Raji (cell line): ENCODE data around the gene SCRT2.

Source experiments
- POLR2A ChIP-seq: IDR thresholded peaks from 2 replicates; pipeline ENCODE4 v1.6.1; 2011; ENCODE audit warnings: low read depth, low read length, control low read depth; ENCODE audit not compliant: insufficient read depth

The SCRT2 gene

GRCh38 chr20:675453-676314, at the start of gene SCRT2:
SCRT2 (minus strand) TSS chr20:675802; CDS start chr20:675601, 201 bp downstream.
- TF ChIP-seq POLR2A = no peak

- TF ChIP-seq POLR2A = no peak
These were observed 48.2 kb upstream of the SCRT2 start for GRCh38 chr20:723756-724155.

DNA sequence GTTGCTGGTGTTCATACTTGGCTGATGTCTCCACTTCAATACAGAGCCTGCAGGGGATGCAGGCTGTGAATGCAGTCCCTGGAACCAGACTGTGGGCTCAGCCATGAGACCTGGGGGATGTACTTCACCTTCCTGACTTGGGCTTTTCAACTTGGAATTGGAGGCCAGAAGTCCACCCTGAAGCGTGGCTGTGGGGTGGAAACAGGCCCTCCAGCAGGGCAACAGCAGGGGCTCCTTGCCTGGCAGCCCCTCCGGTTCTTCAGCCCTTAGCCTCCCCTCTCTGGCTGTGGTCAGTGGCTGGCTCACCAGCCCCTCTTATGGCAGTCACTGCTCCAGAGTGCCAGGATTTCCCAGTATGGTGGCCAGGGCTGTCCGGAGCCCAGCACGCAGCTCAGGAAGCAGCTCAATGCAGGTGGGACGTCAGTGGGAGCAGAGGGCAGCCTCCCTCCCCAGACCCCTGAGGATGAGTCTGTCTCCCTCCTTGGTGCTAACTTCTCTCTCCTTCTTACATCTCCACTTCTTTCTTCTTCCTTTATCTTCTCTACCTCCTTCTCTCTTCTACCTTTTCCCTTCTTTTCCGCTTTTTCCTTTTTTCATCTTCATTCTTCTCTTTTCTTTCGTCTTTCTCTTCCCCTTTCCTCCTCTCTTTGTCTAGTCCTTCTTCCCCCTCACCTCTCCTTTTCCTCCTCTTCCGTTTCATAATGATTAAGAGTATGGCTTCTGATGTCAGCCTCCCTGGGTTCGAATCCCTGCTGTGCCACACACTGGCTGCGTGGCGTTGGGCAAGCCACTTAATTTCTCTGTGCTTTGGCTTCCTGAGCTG, 47.4 kb upstream of the SCRT2 start:
- no peak for TF ChIP-seq POLR2A

DNA sequence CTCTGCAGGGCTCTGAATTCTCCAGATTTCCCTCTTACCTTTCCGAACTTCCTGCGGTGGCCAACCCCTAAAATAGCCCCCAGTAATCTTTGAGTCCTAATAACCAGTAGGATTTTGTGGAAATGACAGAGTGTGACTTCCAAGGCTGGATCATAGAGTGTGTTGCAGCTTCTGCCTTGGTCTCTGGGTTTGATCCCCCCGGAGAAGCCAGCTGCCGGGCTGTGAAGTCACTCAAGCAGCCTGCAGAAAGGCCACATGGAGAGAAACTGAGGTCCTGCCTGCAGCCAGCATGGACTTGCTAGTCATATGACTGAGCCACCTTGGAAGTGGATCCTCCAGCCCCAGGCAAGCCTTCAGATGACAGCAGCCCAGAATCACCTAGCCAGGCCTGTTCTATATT, 46.3 kb upstream of the SCRT2 start:
- TF ChIP-seq POLR2A = no peak

DNA sequence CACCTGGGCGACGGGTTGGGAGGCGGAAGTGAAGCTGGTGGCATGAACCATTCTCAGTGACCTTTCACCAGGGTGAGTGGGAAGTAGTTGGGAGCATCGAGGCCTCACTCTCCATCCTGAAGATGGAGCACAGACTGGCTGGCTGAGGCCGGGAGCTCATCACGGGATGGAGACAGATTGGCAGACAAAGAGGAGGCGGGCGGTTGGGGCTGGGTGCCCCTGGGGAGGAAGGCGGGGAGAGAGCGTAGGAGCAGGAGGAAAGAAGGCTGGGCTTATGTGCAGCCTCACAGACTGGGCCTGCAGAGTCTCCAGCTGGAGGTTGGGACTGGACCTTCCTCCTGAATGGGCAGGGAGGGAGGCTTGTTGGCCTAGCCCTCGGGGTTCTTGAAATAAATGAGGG, 44.2 kb upstream of the SCRT2 start:
- TF ChIP-seq POLR2A = no peak

- TF ChIP-seq POLR2A = no peak
These were observed 43.5 kb upstream of the SCRT2 start for GRCh38 chr20:719068-719467.

DNA sequence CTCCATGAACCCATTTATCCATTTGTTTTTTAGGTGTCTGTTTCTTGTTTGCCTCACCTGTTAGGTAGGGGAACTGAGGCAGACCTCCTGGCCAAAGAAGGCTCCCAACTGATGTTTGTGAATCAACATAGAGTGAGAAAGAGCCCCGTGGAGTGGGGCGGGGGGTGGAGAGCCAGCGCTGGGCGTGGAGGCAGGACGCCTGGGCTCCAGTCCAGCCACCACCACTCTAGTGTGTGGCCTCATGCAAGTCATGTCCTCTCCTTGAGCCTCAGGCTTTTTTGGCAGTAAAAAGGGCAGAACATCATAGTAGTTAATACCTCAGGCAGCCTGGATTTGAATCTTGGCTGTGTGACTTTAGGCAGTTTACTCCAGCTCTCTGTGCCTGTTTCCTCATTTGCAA, 42.2 kb upstream of the SCRT2 start:
- no peak for TF ChIP-seq POLR2A

DNA sequence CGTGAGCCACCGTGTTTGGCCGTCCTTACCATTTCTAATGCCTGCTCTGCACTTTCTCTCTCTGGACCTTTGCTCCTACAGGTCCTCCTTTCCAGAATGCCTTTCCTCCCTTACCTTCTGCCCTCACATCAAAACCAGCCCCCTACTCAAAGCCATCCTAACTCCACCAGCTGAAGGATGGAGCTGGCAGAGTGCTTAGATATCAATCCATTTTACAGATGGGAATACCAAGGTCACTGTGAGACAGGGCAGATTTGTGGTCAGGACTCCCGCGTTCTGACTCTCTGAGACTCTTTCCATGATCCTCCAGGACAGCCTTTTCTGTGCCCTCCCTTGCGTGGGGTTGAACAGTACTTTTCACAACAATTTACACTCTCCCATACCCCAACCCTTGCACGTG, 41.7 kb upstream of the SCRT2 start:
- no peak for TF ChIP-seq POLR2A

DNA sequence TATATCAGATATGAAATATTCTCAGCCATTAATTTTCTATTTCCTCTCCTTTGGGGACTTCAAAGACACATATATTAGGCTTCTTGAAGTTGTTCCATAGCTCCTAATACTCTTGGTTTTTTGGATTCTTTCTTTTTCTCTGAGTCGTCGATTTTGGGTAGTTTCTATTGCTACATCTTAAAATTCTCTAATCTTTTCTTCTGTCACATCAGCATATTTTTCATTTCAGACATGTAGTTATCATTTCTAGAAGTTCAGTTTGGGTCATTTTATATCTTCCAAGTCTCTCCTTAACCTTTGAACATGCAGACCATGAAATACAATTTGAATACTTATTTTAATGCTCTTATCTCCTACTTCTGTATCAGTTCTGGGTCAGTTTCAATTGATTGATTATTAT, 38.9 kb upstream of the SCRT2 start:
- no peak for TF ChIP-seq POLR2A

DNA sequence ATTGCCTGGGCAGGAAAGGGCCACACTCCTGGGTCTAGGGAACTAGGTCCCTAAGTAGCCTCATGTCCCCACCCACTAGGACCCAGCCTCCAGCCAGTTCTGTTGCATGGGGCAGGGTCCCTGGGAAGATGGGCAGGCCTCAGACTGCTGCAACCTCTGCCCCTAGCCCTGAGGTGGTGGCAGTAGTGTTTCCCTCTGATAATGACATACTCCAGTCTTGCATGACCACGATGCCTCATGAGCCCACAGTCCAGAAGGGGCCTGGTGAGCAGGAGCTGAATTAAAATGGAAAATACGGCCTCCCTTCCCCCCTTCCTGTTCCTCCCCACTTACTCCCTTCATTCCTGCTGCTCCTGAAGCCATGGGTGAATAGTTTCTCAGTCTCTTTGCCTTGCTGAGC, 36.0 kb upstream of the SCRT2 start:
- no peak for TF ChIP-seq POLR2A

DNA sequence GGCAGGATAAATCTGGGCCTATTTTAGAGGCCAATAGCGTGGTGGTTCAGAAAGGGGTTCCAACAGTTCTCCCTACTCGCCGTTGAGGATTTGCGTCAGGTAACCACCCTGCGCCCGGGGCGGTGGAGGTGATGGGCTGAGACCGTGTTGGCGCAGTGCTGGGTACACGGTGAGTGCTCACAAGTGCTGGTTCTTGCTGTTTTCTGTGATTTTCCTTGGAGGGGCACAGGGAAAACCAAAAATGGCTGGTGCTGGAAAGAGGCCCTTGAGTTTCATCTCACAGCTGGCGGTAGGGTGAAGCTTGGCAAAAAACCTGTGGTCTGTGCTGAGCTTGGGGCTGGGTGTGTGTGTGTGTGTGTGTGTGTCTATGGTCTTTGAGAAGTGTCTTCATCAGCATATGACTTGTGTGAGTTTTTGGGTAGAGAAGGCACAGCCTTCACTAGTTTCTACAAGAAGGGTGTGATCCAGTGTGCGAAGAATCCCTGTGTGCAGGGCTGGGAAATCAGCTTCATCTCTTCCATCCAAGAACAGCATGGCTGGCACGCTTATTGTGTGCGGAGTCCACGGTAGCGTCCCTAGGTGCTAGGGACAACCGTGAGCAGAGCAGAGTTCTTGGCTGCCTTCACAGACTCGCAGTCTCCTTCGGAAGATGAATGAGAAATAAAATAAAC, 35.3 kb upstream of the SCRT2 start:
- TF ChIP-seq POLR2A = no peak

- TF ChIP-seq POLR2A = no peak
These were observed 34.6 kb upstream of the SCRT2 start for GRCh38 chr20:709991-710779.

DNA sequence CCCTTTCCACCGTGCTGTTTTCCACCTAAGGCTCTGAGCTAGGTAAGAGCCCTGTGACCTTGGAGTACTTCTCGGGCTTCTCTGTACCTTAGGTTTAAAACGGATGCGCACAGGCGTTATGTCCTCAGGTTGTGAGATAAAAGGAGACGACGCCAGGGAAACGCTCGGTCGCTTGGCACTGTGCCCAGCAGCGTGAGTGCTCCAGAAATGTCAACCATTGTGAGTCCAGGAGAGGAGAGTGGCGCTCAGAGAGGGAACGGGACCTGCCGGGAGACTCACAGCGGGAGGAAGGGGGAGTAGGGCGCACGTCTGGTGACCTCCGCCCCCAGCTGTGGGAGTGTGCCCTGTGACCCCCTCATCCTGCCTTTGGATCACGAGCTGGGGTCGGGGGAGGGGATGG, 33.8 kb upstream of the SCRT2 start:
- no peak for TF ChIP-seq POLR2A

GRCh38 chr20:708956-709355, 33.4 kb upstream of the SCRT2 start:
- no peak for TF ChIP-seq POLR2A
